Measurements from ENCODE around the gene CDC14B. TPM values are rescaled to one million over a fixed set of nuclear protein-coding genes. Genes with fewer than 3 reads are reported as not detected.

The CDC14B gene
- total RNA-seq, 1 experiment from 2014 or later: 5.2 TPM

DNA sequence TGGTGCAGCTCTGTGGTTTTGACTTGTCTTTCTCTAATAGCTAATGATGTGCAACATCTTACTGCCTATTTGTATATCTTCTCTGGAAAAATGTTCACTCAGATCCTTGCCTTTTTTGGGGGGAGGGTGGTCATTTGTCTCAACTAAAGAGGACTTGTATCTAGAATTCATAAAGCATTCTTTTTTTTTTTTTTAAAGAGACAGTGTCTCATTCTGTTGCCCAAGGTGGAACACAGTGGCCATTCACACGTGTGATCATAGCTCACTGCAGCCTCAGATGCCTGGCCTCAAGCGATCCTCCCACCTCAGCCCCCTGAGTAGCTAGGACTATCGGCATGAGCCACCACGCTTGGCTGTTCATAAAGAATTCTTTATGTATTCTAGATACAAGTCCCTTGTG, 136.4 kb downstream of the CDC14B start:
- intact Hi-C loops (cut with micrococcal nuclease; ENCODE audit: unreplicated experiment): no loop called here
- H3K4me3 ChIP-seq (ENCODE audit: low read depth, low read length, poor library complexity, severe bottlenecking): no peak overlapping the region
- peaks cover 25% of the 10 kb centered on the region for H3K4me1 ChIP-seq (ENCODE audit: insufficient read depth, low read length, poor library complexity, severe bottlenecking)
- H3K27me3 ChIP-seq (replicated peaks; ENCODE audit: insufficient read depth, low read depth, low read length, poor library complexity): no peaks in the 10 kb centered on the region
- TF ChIP-seq EZH2 (IDR thresholded peaks at IDR 0.05; ENCODE audit: borderline replicate concordance, low read depth, low read length, poor library complexity, severe bottlenecking): no peak
- TF ChIP-seq, protein P1, sequence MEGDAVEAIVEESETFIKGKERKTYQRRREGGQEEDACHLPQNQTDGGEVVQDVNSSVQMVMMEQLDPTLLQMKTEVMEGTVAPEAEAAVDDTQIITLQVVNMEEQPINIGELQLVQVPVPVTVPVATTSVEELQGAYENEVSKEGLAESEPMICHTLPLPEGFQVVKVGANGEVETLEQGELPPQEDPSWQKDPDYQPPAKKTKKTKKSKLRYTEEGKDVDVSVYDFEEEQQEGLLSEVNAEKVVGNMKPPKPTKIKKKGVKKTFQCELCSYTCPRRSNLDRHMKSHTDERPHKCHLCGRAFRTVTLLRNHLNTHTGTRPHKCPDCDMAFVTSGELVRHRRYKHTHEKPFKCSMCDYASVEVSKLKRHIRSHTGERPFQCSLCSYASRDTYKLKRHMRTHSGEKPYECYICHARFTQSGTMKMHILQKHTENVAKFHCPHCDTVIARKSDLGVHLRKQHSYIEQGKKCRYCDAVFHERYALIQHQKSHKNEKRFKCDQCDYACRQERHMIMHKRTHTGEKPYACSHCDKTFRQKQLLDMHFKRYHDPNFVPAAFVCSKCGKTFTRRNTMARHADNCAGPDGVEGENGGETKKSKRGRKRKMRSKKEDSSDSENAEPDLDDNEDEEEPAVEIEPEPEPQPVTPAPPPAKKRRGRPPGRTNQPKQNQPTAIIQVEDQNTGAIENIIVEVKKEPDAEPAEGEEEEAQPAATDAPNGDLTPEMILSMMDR (conservative IDR thresholded peaks at IDR 0.05; ENCODE audit: low read depth, low read length): no peak
- peaks cover 7% of the 10 kb centered on the region for H3K36me3 ChIP-seq (ENCODE audit: insufficient read depth, low read length, poor library complexity, severe bottlenecking)
- DNase-seq (ENCODE audit: low spot score): no peak
- CTCF ChIA-PET: no interaction called here
- POLR2A ChIA-PET (ENCODE audit: low non-redundant PET): no interaction called here
- no TSS peak for BruUV-seq (replicated peaks)
- no peaks in the 10 kb centered on the region for H3K9me3 ChIP-seq (ENCODE audit: low read depth, low read length, poor library complexity, severe bottlenecking)
- no peak overlapping the region for H3K27ac ChIP-seq (ENCODE audit: low read depth, low read length, poor library complexity, severe bottlenecking)

DNA sequence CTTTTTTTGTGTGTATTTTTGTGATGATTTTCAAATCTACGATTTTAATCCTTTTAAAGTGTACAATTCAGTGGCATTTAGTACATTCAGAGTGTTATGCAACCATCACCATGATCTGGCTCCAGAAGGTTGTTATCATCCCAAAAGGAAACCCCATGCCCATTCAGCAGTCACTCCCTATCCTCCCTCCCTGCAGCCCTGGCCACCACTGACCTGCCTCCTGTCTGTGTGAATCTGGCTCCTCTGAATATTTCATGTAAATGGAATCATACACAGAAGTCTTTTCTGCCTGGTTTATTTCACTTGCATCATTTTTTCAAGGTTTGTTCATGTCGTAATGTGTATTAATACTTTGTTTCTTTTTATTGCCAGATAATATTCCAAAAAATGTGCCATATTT, 137.2 kb downstream of the CDC14B start:
- intact Hi-C loops (cut with micrococcal nuclease; ENCODE audit: unreplicated experiment): no loop called here
- Histone ChIP-seq H3K36me3 (ENCODE audit: insufficient read depth, low read length, poor library complexity, severe bottlenecking) (peaks cover 7% of the 10 kb centered on the region), H3K9me3 (ENCODE audit: low read depth, low read length, poor library complexity, severe bottlenecking) (no peaks in the 10 kb centered on the region), H3K27ac (ENCODE audit: low read depth, low read length, poor library complexity, severe bottlenecking) (no peak overlapping the region), H3K4me1 (ENCODE audit: insufficient read depth, low read length, poor library complexity, severe bottlenecking) (peaks cover 25% of the 10 kb centered on the region), H3K27me3 (replicated peaks; ENCODE audit: insufficient read depth, low read depth, low read length, poor library complexity) (no peaks in the 10 kb centered on the region), H3K4me3 (ENCODE audit: low read depth, low read length, poor library complexity, severe bottlenecking) (no peak overlapping the region)
- CTCF ChIA-PET: no interaction called here
- no peak for DNase-seq (ENCODE audit: low spot score)
- no peak for TF ChIP-seq EZH2 (IDR thresholded peaks at IDR 0.05; ENCODE audit: borderline replicate concordance, low read depth, low read length, poor library complexity, severe bottlenecking)
- TF ChIP-seq, protein P1 (conservative IDR thresholded peaks at IDR 0.05; ENCODE audit: low read depth, low read length): no peak
- POLR2A ChIA-PET (ENCODE audit: low non-redundant PET): no interaction called here
- no TSS peak for BruUV-seq (replicated peaks)

DNA sequence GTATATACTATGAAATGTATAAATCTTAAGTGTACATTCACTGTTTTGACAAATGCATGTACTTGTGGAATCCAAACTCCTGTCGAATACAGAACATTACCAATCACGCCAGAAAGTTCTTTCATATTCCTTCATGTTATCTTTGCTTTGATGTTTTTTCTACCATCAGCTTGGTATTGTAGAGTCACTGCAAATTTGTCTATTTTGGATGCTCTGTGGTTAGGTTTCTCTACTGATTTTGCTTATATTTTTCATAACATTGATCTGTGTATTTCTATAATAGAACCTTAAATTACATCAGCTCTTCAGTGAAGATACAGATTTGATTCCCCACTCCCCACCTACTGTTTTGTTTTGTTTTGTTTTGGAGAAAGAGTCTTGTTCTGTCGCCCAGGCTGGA, 138.9 kb downstream of the CDC14B start:
- TF ChIP-seq, protein P1 (conservative IDR thresholded peaks at IDR 0.05; ENCODE audit: low read depth, low read length): no peak
- no peak for TF ChIP-seq EZH2 (IDR thresholded peaks at IDR 0.05; ENCODE audit: borderline replicate concordance, low read depth, low read length, poor library complexity, severe bottlenecking)
- CTCF ChIA-PET: no interaction called here
- H3K27me3 ChIP-seq (replicated peaks; ENCODE audit: insufficient read depth, low read depth, low read length, poor library complexity): no peaks in the 10 kb centered on the region
- no peak overlapping the region for H3K27ac ChIP-seq (ENCODE audit: low read depth, low read length, poor library complexity, severe bottlenecking)
- no TSS peak for BruUV-seq (replicated peaks)
- no peak for DNase-seq (ENCODE audit: low spot score)
- H3K4me3 ChIP-seq (ENCODE audit: low read depth, low read length, poor library complexity, severe bottlenecking): no peak overlapping the region
- POLR2A ChIA-PET (ENCODE audit: low non-redundant PET): no interaction called here
- peaks cover 25% of the 10 kb centered on the region for H3K4me1 ChIP-seq (ENCODE audit: insufficient read depth, low read length, poor library complexity, severe bottlenecking)
- H3K9me3 ChIP-seq (ENCODE audit: low read depth, low read length, poor library complexity, severe bottlenecking): no peaks in the 10 kb centered on the region
- no peaks in the 10 kb centered on the region for H3K36me3 ChIP-seq (ENCODE audit: insufficient read depth, low read length, poor library complexity, severe bottlenecking)
- intact Hi-C loops (cut with micrococcal nuclease; ENCODE audit: unreplicated experiment): no loop called here

Data from A673 (cell line).